Erythroblast (primary cell): Measurements from ENCODE around the gene POFUT1.
"Not testable (repeated sequence)": the region's sequence is repeated elsewhere in the genome, so short reads cannot be mapped to it uniquely, and the experiment has no call there.

Source experiments
- DNase-seq, 2 experiments: peaks; one replicate each; lab custom pipeline; 2025; lab: John Stamatoyannopoulos, UW
- GATA1 ChIP-seq: IDR thresholded peaks from 2 replicates; pipeline ENCODE4 v1.6.1; 2011; ENCODE audit warnings: low read depth, mild to moderate bottlenecking, control low read depth, low read length, moderate library complexity
- POLR2A ChIP-seq: IDR thresholded peaks from 2 replicates; pipeline ENCODE4 v1.6.1; 2011; ENCODE audit warnings: mild to moderate bottlenecking, low read length

POFUT1 gene

DNA sequence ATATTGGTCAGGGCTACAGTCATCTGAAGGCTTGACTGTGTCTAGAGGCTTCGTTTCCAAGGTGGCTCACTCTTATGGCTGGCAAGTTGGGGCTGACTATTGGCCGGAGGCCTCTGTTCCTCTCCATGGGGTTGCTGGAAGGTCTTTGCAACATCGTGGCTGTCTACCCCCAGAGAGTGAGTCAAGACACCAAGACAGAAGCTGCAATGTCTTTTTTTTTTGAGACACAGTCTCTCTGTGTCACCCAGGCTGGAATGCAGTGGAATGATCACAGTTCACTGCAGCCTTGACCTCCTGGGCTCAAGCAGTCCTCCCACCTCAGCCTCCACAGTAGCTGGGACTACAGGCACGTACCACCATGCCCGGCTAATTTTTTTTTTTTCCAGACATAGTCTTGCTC, 40.4 kb downstream of the POFUT1 start:
- no peak for TF ChIP-seq POLR2A
- TF ChIP-seq GATA1, result no peak
- DNase-seq, result no peak

DNA sequence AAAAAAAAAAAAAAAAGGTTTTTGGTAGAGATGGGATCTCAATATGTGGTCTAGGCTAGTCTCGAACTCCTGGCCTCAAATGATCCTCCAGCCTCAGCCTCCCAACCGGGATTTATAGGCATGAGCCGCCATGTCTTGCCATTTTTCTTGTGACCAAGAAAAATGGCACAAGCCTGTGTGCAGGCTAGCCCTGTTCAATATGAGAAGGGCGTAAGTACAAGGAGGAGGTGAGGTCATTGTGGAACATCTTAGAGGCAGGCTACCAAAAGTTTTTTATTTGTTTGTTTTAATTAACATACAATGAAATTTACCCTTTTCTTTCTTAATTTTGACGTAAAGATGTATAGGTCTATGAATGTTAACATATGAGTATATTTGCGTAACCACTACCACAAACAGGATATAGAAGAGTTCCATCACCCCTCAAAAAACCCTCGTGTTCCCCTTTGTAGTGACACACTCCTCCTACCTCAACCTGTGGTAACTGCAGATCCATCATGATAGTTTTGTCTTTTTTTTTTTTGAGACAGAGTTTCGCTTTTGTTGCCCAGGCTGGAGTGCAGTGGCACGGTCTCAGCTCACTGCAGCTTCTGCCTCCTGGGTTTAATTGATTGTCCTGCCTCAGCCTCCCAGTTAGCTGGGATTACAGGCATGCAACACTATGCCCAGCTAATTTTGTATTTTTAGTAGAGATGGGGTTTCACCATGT, 41.5 kb downstream of the POFUT1 start:
- no peak for DNase-seq
- TF ChIP-seq POLR2A (no peak), GATA1 (no peak)

DNA sequence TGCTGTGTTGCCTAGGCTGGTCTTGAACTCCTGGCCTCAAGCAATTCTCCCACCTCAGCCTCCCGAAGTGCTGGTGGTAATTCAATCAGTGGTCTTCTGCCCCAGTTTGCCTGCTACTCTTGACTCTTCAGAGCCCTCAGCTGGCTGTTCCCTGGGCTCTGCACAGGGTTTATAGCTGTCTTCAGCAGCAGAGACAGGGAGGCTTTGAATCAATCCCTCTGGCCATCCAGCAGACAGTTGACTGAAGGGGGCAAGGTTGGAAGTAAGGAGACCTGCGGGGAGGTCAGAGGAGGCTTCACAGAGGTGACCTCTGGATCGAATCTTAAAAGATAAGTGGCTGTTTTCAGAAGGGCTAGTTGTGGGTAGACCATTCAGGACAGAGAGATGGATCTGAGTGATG, 43.8 kb downstream of the POFUT1 start:
- no peak for TF ChIP-seq GATA1
- TF ChIP-seq POLR2A, result no peak
- DNase-seq, result no peak

DNA sequence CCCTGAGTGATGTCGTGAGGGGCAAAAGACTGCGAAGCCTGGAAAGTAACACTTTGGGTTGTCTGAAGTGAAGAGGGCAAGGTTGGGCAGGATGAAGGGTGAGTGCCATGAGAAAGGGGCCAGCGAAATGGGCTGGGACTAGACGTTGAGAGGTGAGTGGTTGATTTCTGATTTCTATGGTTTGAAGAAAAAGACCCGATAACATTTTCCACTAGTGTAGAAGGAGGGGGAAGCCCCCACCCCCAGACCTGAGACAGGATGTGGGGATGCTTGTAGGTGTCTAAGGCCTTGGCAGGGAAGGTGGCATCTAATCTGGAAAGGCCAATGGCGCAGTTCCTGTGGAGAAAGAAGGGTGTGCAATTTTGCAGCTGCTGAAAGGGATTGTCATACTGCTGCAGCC, 44.5 kb downstream of the POFUT1 start:
- TF ChIP-seq GATA1, result no peak
- DNase-seq, result no peak

DNA sequence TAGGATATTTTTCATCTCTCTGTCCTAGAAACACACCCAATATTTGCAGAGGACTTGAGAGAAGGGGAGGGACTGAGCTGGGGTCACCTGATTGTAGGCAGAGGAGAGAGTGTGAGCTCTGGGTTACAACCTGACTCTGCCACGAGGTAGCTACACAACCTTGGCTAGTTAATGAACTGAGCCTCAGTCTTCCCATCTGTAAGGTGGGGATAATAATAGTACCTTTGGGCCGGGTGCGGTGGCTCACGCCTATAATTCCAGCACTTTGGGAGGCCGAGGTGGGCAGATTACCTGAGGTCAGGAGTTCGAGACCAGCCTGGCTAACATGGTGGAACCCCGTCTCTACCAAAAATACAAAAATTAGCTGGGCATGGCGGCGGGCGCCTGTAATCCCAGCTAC, 53.3 kb downstream of the POFUT1 start:
- DNase-seq, result not testable (repeated sequence)

DNA sequence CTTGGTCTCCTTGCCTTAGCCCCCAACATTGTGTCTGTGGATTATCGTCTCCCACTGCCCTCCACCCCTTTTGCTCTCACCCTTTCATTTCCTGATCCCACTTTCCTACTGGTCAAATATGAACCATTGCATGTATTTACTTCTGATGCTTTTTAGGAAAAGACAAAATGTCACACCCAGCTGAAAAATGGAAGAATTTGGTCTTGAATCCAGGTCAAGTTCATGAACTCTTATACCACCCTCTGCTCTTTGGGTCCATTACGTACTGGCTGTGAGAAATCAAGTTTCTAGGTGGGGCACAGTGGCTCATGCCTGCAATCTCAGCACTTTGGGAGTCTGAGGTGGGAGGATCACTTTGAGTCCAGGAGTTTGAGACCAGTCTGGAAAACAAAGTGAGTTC, 54.0 kb downstream of the POFUT1 start:
- no peak for DNase-seq
- TF ChIP-seq GATA1 (no peak), POLR2A (no peak)

DNA sequence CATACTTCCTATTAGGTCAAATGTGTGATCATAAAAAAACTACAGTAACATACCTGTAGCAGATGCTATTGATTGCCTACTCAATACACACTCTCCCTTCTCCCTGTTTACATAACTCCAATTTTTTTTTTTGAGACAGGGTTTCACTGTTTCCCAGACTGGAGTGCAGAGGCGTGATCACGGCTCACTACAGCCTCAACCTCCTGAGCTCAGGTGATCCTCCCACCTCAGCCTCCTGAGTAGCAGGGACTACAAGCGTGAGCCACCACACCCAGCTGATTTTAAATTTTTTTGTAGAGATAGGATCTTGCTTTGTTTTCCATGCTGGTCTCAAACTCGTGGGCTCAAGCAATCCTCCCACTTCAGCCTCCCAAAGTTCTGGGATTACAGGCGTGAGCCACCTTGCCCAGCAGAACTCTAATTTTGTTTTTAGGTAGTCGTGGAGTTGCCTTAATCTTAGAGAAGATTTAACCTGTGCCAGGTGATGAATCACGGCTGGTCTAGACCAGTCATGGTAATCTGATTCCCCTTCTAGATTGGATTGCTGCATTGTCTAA, 55.8 kb downstream of the POFUT1 start:
- no peak for DNase-seq

DNA sequence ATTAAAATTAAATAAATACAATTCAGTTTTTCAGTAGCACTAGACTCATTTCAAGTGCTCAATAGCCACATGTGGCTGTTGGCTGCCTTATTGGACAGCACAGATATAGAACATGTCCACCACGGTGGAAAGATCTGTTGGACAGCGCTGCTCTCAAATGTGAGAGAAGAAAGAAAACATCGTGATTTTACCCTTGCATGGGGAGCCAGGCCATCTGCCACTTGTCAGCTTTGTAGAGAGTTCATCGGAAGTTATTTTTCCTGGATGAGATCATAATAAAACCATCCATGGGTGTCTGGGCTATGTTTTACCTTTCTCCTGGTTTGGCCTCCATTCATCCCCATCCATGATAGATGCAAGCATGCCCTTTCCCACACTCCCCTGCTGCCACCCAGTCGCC, 63.9 kb downstream of the POFUT1 start:
- DNase-seq, result no peak
- TF ChIP-seq POLR2A (no peak), GATA1 (no peak)

More for the DNA sequence above, 55.8 kb downstream of the POFUT1 start:
- TF ChIP-seq GATA1 (no peak), POLR2A (no peak)

DNA sequence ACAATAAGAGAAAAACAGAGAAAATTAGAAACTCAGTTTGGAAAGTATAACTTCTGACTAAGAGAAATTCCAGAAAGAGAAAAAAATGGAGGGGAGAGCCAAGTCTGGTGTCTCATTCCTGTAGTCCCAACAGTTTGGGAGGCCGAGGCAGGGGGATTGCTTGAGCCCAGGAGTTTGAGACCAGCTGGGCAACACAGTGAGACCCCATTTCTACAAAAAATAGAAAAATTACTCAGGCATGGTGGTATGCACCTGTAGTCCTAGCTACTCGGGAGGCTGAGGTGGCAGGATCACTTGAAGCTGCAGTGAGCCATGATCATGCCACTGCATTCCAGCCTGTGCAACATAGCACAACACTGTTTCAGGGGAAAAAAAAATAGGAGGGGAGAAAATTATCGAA, 66.7 kb downstream of the POFUT1 start:
- TF ChIP-seq GATA1, result no peak
- no peak for TF ChIP-seq POLR2A
- no peak for DNase-seq

DNA sequence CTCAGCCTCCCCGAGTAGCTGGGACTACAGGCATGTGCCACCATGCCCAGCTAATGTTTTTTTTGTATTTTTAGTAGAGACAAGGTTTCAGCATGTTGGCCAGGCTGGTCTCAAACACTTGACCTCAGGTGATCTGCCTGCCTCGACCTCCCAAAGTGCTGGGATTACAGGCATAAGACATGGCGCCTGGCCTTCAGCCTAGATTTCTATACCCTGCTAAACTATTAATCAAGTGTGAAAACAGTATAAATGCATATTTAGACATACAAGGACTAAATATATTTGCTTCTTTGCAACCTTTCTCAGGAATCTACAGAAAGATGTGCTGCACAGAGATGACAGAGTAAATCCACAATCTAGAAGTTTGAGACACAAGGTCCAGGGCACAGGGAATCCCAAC, 67.5 kb downstream of the POFUT1 start:
- not testable (repeated sequence) for DNase-seq

DNA sequence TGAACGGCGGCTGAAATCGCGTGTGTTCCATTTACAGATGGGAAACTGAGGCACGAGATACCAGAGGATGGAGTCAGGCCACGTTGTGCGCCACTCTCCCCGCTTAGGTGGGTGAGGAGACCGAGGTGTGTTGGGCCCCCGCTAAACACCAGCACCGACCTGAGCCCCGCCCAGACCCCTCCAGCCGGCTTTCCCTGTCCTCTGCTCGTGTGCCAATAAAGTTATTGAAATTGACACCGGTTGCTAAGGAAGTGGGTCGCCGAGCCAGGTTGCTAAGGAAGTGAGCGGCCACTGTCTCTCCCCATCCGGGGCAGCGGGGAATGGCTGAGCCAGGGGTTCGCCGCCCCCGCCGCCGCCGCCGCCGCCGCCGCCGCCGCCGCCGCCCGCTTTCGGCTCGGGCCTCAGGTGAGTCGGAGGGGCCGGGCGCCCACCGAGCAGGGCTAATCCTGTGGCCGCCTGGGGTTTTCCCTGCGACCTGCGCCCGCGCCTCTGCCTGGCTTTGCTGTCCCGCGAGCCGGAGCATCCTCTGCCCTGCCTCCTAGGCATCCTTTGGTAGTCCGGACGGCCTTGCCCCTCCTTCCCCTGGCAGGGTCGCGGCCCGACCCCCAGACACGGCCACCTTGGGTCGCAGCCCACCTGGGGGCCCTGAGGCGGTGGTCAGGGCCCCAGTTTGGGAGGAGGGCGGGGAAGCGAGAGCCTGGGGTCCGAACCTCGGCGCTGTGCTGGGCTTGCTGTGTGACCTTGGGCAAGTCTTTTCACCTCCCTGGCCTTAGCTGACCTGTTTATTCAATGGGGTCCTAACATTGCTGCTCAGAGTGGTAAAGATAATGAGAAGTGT, 69.9 kb downstream of the POFUT1 start, which contains the start of gene KIF3B:
KIF3B (plus strand) TSS at position 291 of the 838 bp plus-strand sequence. CDS start 32,127 bp downstream, outside the sequence.
- peak; percentile 71 to 80 for DNase-seq

DNA sequence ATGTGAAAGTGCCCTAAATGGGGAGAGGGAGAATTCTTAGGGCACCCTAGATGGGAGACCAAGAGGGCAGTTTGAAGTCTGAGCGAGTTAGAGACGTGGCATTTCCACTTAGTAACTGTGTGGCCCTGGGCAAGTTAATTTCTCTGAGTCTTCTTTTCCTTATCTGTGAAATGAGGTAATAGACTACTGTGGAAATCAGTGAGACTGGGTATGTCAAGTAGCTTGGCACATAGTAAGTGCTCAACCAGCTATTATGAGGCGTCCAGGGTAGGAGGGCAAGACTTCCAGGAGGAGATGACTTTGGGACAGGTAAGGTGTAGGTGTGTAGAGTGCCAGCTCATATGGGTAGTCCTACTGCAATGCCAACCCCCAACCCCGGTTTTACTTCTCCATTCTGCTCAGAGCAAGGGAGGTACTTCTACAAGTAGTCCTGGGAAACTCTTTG, 70.5 kb downstream of the POFUT1 start:
- DNase-seq, result peak; percentile 13 to 21
- TF ChIP-seq GATA1 (no peak), POLR2A (no peak)

More for the DNA sequence above, 69.9 kb downstream of the POFUT1 start, which contains the start of gene KIF3B:
- no peak for TF ChIP-seq GATA1
- TF ChIP-seq POLR2A, result no peak

DNA sequence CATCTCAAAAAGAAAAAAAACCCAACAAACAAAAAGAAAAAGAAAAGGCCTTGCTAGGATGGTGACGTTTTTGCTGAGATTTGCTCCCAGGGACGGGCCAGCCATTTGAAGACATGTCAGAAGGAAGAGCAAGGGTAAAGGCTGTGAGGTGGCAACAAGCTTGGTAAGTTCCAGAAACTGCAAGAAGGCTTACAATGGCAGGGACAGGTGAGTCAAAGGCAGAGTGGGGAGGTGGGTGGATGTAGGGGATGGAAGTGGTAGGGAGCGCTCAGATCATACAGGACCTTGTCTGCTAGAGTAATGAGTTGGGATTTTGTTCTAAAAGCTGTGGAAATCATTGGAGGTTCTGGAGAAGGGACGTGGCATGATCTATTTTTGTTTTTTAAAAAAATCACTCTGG, 74.0 kb downstream of the POFUT1 start:
- TF ChIP-seq POLR2A (no peak), GATA1 (no peak)
- DNase-seq, result no peak

DNA sequence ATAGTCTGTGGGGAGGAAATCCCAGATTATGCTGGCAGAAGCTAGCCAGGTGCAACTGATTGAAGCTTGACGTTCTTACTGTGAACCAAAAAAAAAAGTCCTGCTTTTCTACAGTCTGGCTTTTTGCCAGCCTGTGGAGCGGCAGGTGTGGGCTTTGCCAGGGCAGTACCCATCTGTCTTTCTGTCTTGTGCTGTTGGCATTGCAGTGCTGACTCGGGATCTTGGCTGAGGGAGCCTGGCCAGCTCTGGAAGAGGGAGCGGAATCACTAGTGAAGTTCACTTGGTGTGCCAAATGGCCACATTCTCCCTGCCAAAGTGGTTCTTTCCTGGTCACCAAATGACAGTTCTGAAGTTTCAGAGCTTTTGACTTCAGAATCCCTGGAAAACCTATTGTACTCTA, 74.8 kb downstream of the POFUT1 start:
- no peak for DNase-seq
- TF ChIP-seq POLR2A (no peak), GATA1 (no peak)
